Measurements from ENCODE around the gene XYLT1.

Gene XYLT1

GRCh38 chr16:17377360-17378324 lies 93.1 kb downstream of the XYLT1 start:
- Histone ChIP-seq H3K4me1 (ENCODE audit: control insufficient read depth, insufficient read depth, low read length) (no peaks in the 10 kb centered on the region), H3K9me3 (ENCODE audit: control insufficient read depth, insufficient read depth, low read depth, low read length) (no peaks in the 10 kb centered on the region), H3K27ac (ENCODE audit: extremely low read depth, low read depth, low read length) (no peak overlapping the region), H3K36me3 (ENCODE audit: control insufficient read depth in 2 of 2, insufficient read depth in 1 of 2, low read length in 2 of 2) (no peaks in the 10 kb centered on the region), H3K4me3 (ENCODE audit: low read depth, low read length) (no peak overlapping the region)
- POLR2A ChIA-PET, result no interaction called here
- CTCF ChIA-PET, result no interaction called here
- no peak for TF ChIP-seq ZNF701 (tag by site-specific recombination; IDR thresholded peaks at IDR 0.05)
- TF ChIP-seq ZNF600 (tag by site-specific recombination; IDR thresholded peaks at IDR 0.05), result no peak
- no peak for TF ChIP-seq HOXC10 (CRISPR knock-in tag; IDR thresholded peaks at IDR 0.05)
- TF ChIP-seq KLF16 (tag by site-specific recombination; IDR thresholded peaks at IDR 0.05), result no peak
- TF ChIP-seq ZNF670 (tag by site-specific recombination; IDR thresholded peaks at IDR 0.05; ENCODE audit: low read depth), result no peak
- TF ChIP-seq ELK4 (IDR thresholded peaks at IDR 0.05; ENCODE audit: borderline replicate concordance, low read depth, low read length), result no peak
- no peak for TF ChIP-seq SP2 (tag by site-specific recombination; IDR thresholded peaks at IDR 0.05)
- TF ChIP-seq ZNF580 (tag by site-specific recombination; IDR thresholded peaks at IDR 0.05), result no peak
- TF ChIP-seq ZBTB21 (tag by site-specific recombination; IDR thresholded peaks at IDR 0.05), result no peak
- TF ChIP-seq ZNF830 (tag by site-specific recombination; IDR thresholded peaks at IDR 0.05; ENCODE audit: low read depth), result no peak
- TF ChIP-seq ZNF664 (tag by site-specific recombination; IDR thresholded peaks at IDR 0.05), result no peak
- no peak for TF ChIP-seq ZNF175 (tag by site-specific recombination; IDR thresholded peaks at IDR 0.05)
- TF ChIP-seq ZNF140 (tag by site-specific recombination; IDR thresholded peaks at IDR 0.05), result no peak
- no peak for TF ChIP-seq ZNF202 (tag by site-specific recombination; IDR thresholded peaks at IDR 0.05; ENCODE audit: borderline replicate concordance)
- no peak for TF ChIP-seq ZNF777 (tag by site-specific recombination; IDR thresholded peaks at IDR 0.05; ENCODE audit: borderline replicate concordance)
- TF ChIP-seq REPIN1 (tag by site-specific recombination; IDR thresholded peaks at IDR 0.05; ENCODE audit: low read depth), result no peak

GRCh38 chr16:17375461-17376304 lies 95.1 kb downstream of the XYLT1 start:
- Histone ChIP-seq H3K4me3 (ENCODE audit: low read depth, low read length) (no peak overlapping the region), H3K9me3 (ENCODE audit: control insufficient read depth, insufficient read depth, low read depth, low read length) (no peaks in the 10 kb centered on the region), H3K36me3 (ENCODE audit: control insufficient read depth in 2 of 2, insufficient read depth in 1 of 2, low read length in 2 of 2) (no peaks in the 10 kb centered on the region), H3K27ac (ENCODE audit: extremely low read depth, low read depth, low read length) (no peak overlapping the region), H3K4me1 (ENCODE audit: control insufficient read depth, insufficient read depth, low read length) (no peaks in the 10 kb centered on the region)
- ChIA-PET POLR2A (no interaction called here), CTCF (interaction anchor here (0.6 kb wide), 1 partner anchor 203 kb away, joined by 3 read pairs; no protein-coding TSS in a partner anchor)
- TF ChIP-seq TRIM28 (IDR thresholded peaks at IDR 0.05; ENCODE audit: borderline replicate concordance, low read length) (no peak), ZBTB10 (tag by site-specific recombination; IDR thresholded peaks at IDR 0.05) (no peak), OSR2 (tag by site-specific recombination; IDR thresholded peaks at IDR 0.05) (no peak), ZNF335 (tag by site-specific recombination; conservative IDR thresholded peaks at IDR 0.05) (no peak), ZNF629 (tag by site-specific recombination; IDR thresholded peaks at IDR 0.05) (no peak), ZSCAN23 (tag by site-specific recombination; IDR thresholded peaks at IDR 0.05) (no peak), ZNF449 (tag by site-specific recombination; IDR thresholded peaks at IDR 0.05) (no peak), ZNF324 (tag by site-specific recombination; IDR thresholded peaks at IDR 0.05) (no peak), ZFP69B (tag by site-specific recombination; IDR thresholded peaks at IDR 0.05) (no peak), ZNF16 (tag by site-specific recombination; IDR thresholded peaks at IDR 0.05; ENCODE audit: low read depth) (no peak)

All from HEK293 (cell line).